SK-N-SH treated with all-trans-retinoic acid at 6 μM for 48 hours (cell line): ENCODE measurements around the gene NLGN3.

Experiments
- ATAC-seq: fragments of 200-7000 bp; cut with Tn5 transposase; 3 replicates; pipeline ENCODE4 v1.9.1; 2020; ENCODE audit warnings: mild to moderate bottlenecking, moderate library complexity
- ARNTL ChIP-seq: fragments of 450-650 bp; formaldehyde crosslinking; IDR thresholded peaks from 2 replicates; pipeline ENCODE4 v1.5.0; 2020; ENCODE audit warnings: low read depth, mild to moderate bottlenecking, moderate library complexity, borderline replicate concordance
- BACH2 ChIP-seq: fragments of 250-450 bp; sonication (Bioruptor Pico); IDR thresholded peaks from 2 replicates; pipeline ENCODE4 v1.9.0; 2021; ENCODE audit warnings: mild to moderate bottlenecking, borderline replicate concordance
- CREB5 ChIP-seq: fragments of 250-450 bp; sonication (Bioruptor Pico); IDR thresholded peaks from 2 replicates; pipeline ENCODE4 v1.5.1; 2020; ENCODE audit warnings: low read depth, mild to moderate bottlenecking, moderate library complexity
- CSDC2 ChIP-seq: fragments of 250-450 bp; sonication (Bioruptor Pico); IDR thresholded peaks from 2 replicates; pipeline ENCODE4 v1.5.0; 2020; ENCODE audit warnings: mild to moderate bottlenecking, moderate library complexity
- ESRRG ChIP-seq: fragments of 250-450 bp; sonication (Bioruptor Pico); IDR thresholded peaks from 2 replicates; pipeline ENCODE4 v1.6.1; 2021; ENCODE audit warnings: mild to moderate bottlenecking
- GLIS3 ChIP-seq: fragments of 250-450 bp; sonication (Bioruptor Pico); IDR thresholded peaks from 2 replicates; pipeline ENCODE4 v1.5.0; 2020; ENCODE audit warnings: mild to moderate bottlenecking, moderate library complexity
- ISL1 ChIP-seq: fragments of 250-450 bp; sonication (Bioruptor Pico); IDR thresholded peaks from 2 replicates; pipeline ENCODE4 v2.1.2; 2022; ENCODE audit warnings: mild to moderate bottlenecking, moderate library complexity
- OSR1 ChIP-seq: fragments of 250-450 bp; sonication (Bioruptor Pico); IDR thresholded peaks from 2 replicates; pipeline ENCODE4 v1.8.0; 2022; ENCODE audit warnings: moderate library complexity, mild to moderate bottlenecking, inconsistent platforms
- PPARA ChIP-seq: fragments of 250-450 bp; sonication (Bioruptor Pico); IDR thresholded peaks from 2 replicates; pipeline ENCODE4 v1.5.0; 2020; ENCODE audit warnings: mild to moderate bottlenecking, borderline replicate concordance
- RARB ChIP-seq: fragments of 250-450 bp; sonication (Bioruptor Pico); IDR thresholded peaks from 2 replicates; pipeline ENCODE4 v1.8.0; 2021; ENCODE audit warnings: mild to moderate bottlenecking, moderate library complexity
- SNAI2 ChIP-seq: fragments of 250-450 bp; sonication (Bioruptor Pico); IDR thresholded peaks from 2 replicates; pipeline ENCODE4 v1.5.0; 2020; ENCODE audit warnings: mild to moderate bottlenecking, moderate library complexity
- TCF4 ChIP-seq: fragments of 250-450 bp; sonication (Bioruptor Pico); IDR thresholded peaks from 2 replicates; pipeline ENCODE4 v1.8.0; 2021; ENCODE audit warnings: mild to moderate bottlenecking, moderate library complexity, borderline replicate concordance
- TOX ChIP-seq: fragments of 250-450 bp; sonication (Bioruptor Pico); IDR thresholded peaks from 2 replicates; pipeline ENCODE4 v1.8.0; 2021; ENCODE audit warnings: mild to moderate bottlenecking, moderate library complexity, borderline replicate concordance
- ZFP3 ChIP-seq: fragments of 250-450 bp; sonication (Bioruptor Pico); IDR thresholded peaks from 2 replicates; pipeline ENCODE4 v1.5.0; 2020; ENCODE audit warnings: mild to moderate bottlenecking, moderate library complexity
- ZFP30 ChIP-seq: fragments of 450-650 bp; formaldehyde crosslinking; IDR thresholded peaks from 2 replicates; pipeline ENCODE4 v1.5.0; 2022; ENCODE audit warnings: mild to moderate bottlenecking, moderate library complexity
- ZNF565 ChIP-seq: fragments of 450-650 bp; formaldehyde crosslinking; conservative IDR thresholded peaks from 2 replicates; pipeline ENCODE4 v1.5.0; 2020; ENCODE audit warnings: low read depth, mild to moderate bottlenecking, moderate library complexity
- ZNF70 ChIP-seq: fragments of 450-650 bp; formaldehyde crosslinking; IDR thresholded peaks from 2 replicates; pipeline ENCODE4 v1.5.0; 2020; ENCODE audit warnings: mild to moderate bottlenecking, moderate library complexity
- ZNF8 ChIP-seq: fragments of 450-650 bp; formaldehyde crosslinking; IDR thresholded peaks from 2 replicates; pipeline ENCODE4 v1.5.0; 2020; ENCODE audit warnings: mild to moderate bottlenecking, moderate library complexity
- TF ChIP-seq, protein P1 (sequence below): fragments of 250-450 bp; sonication (Bioruptor Pico); IDR thresholded peaks from 2 replicates; pipeline ENCODE4 v1.8.0; 2021; ENCODE audit warnings: low read depth, mild to moderate bottlenecking, moderate library complexity, borderline replicate concordance
- TF ChIP-seq, protein P2 (sequence below): fragments of 250-450 bp; sonication (Bioruptor Pico); IDR thresholded peaks from 2 replicates; pipeline ENCODE4 v1.5.1; 2021; ENCODE audit warnings: mild to moderate bottlenecking, moderate library complexity
- TF ChIP-seq, protein P3 (sequence below): fragments of 250-450 bp; sonication (Bioruptor Pico); IDR thresholded peaks from 2 replicates; pipeline ENCODE4 v1.5.0; 2020; ENCODE audit warnings: mild to moderate bottlenecking, moderate library complexity

NLGN3 gene

GRCh38 chrX:71212536-71212935, 67.9 kb downstream of the NLGN3 start:
- no peak for TF ChIP-seq SNAI2 (CRISPR knock-in tag)
- no peak for TF ChIP-seq ZNF8 (CRISPR knock-in tag)
- no peak for TF ChIP-seq TCF4 (CRISPR knock-in tag)
- TF ChIP-seq ZNF565: no peak
- TF ChIP-seq, protein P1, sequence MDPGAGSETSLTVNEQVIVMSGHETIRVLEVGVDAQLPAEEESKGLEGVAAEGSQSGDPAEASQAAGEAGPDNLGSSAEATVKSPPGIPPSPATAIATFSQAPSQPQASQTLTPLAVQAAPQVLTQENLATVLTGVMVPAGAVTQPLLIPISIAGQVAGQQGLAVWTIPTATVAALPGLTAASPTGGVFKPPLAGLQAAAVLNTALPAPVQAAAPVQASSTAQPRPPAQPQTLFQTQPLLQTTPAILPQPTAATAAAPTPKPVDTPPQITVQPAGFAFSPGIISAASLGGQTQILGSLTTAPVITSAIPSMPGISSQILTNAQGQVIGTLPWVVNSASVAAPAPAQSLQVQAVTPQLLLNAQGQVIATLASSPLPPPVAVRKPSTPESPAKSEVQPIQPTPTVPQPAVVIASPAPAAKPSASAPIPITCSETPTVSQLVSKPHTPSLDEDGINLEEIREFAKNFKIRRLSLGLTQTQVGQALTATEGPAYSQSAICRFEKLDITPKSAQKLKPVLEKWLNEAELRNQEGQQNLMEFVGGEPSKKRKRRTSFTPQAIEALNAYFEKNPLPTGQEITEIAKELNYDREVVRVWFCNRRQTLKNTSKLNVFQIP (CRISPR knock-in tag): no peak
- no peak for TF ChIP-seq OSR1 (CRISPR knock-in tag)
- no peak for TF ChIP-seq TOX
- TF ChIP-seq RARB (CRISPR knock-in tag): no peak
- no peak for TF ChIP-seq ARNTL (CRISPR knock-in tag)
- no peak for TF ChIP-seq ZFP3 (CRISPR knock-in tag)
- TF ChIP-seq BACH2: no peak
- TF ChIP-seq, protein P2, sequence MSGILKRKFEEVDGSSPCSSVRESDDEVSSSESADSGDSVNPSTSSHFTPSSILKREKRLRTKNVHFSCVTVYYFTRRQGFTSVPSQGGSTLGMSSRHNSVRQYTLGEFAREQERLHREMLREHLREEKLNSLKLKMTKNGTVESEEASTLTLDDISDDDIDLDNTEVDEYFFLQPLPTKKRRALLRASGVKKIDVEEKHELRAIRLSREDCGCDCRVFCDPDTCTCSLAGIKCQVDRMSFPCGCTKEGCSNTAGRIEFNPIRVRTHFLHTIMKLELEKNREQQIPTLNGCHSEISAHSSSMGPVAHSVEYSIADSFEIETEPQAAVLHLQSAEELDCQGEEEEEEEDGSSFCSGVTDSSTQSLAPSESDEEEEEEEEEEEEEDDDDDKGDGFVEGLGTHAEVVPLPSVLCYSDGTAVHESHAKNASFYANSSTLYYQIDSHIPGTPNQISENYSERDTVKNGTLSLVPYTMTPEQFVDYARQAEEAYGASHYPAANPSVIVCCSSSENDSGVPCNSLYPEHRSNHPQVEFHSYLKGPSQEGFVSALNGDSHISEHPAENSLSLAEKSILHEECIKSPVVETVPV (CRISPR knock-in tag): no peak
- TF ChIP-seq, protein P3, sequence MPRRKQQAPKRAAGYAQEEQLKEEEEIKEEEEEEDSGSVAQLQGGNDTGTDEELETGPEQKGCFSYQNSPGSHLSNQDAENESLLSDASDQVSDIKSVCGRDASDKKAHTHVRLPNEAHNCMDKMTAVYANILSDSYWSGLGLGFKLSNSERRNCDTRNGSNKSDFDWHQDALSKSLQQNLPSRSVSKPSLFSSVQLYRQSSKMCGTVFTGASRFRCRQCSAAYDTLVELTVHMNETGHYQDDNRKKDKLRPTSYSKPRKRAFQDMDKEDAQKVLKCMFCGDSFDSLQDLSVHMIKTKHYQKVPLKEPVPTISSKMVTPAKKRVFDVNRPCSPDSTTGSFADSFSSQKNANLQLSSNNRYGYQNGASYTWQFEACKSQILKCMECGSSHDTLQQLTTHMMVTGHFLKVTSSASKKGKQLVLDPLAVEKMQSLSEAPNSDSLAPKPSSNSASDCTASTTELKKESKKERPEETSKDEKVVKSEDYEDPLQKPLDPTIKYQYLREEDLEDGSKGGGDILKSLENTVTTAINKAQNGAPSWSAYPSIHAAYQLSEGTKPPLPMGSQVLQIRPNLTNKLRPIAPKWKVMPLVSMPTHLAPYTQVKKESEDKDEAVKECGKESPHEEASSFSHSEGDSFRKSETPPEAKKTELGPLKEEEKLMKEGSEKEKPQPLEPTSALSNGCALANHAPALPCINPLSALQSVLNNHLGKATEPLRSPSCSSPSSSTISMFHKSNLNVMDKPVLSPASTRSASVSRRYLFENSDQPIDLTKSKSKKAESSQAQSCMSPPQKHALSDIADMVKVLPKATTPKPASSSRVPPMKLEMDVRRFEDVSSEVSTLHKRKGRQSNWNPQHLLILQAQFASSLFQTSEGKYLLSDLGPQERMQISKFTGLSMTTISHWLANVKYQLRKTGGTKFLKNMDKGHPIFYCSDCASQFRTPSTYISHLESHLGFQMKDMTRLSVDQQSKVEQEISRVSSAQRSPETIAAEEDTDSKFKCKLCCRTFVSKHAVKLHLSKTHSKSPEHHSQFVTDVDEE (CRISPR knock-in tag): no peak
- no peak for TF ChIP-seq ISL1 (CRISPR knock-in tag)
- TF ChIP-seq CREB5: no peak
- no peak for TF ChIP-seq PPARA (CRISPR knock-in tag)
- TF ChIP-seq ZNF70 (CRISPR knock-in tag): no peak
- TF ChIP-seq ZFP30: no peak
- TF ChIP-seq CSDC2: no peak
- no peak for TF ChIP-seq GLIS3
- TF ChIP-seq, all 23 proteins: peak for 0
- no peak for ATAC-seq

- ATAC-seq: no peak
- no peak for TF ChIP-seq GLIS3
- TF ChIP-seq, protein P3 (CRISPR knock-in tag): no peak
- TF ChIP-seq RARB (CRISPR knock-in tag): no peak
- TF ChIP-seq TOX: no peak
- no peak for TF ChIP-seq CSDC2
- TF ChIP-seq CREB5: no peak
- TF ChIP-seq ZNF70 (CRISPR knock-in tag): no peak
- no peak for TF ChIP-seq ZFP30
- no peak for TF ChIP-seq ZNF8 (CRISPR knock-in tag)
- no peak for TF ChIP-seq ZFP3 (CRISPR knock-in tag)
- no peak for TF ChIP-seq ARNTL (CRISPR knock-in tag)
- TF ChIP-seq PPARA (CRISPR knock-in tag): no peak
- TF ChIP-seq ISL1 (CRISPR knock-in tag): no peak
- no peak for TF ChIP-seq ESRRG (CRISPR knock-in tag)
- TF ChIP-seq, protein P1 (CRISPR knock-in tag): no peak
- TF ChIP-seq TCF4 (CRISPR knock-in tag): no peak
- TF ChIP-seq, protein P2 (CRISPR knock-in tag): no peak
- no peak for TF ChIP-seq OSR1 (CRISPR knock-in tag)
- TF ChIP-seq, all 23 proteins: peak for 0
Measured at GRCh38 chrX:71214152-71214551, 69.5 kb downstream of the NLGN3 start.
